Measurements from ENCODE around the gene XIRP1.

DNA sequence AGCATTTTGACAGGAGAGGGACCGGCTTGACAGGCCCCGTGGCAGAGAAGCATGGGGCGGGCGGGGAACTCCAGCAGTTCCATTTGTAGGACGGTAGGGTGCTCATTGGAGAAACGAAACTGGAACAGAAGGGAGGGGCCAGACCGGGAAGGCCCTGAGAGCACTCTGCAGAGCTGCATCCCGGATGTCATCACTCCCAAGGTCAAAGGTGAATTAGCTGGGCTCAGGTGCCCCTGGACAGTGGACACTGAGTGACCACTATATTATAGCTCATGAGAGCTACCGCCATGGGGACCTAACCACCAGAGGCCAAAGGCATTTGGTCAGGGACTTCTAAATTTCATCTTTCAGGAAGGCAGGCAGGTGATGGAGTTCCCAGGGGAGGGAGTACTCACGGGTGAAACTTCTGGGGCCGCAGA is 46.3 kb downstream of the XIRP1 start:
- TF ChIP-seq, protein P1, sequence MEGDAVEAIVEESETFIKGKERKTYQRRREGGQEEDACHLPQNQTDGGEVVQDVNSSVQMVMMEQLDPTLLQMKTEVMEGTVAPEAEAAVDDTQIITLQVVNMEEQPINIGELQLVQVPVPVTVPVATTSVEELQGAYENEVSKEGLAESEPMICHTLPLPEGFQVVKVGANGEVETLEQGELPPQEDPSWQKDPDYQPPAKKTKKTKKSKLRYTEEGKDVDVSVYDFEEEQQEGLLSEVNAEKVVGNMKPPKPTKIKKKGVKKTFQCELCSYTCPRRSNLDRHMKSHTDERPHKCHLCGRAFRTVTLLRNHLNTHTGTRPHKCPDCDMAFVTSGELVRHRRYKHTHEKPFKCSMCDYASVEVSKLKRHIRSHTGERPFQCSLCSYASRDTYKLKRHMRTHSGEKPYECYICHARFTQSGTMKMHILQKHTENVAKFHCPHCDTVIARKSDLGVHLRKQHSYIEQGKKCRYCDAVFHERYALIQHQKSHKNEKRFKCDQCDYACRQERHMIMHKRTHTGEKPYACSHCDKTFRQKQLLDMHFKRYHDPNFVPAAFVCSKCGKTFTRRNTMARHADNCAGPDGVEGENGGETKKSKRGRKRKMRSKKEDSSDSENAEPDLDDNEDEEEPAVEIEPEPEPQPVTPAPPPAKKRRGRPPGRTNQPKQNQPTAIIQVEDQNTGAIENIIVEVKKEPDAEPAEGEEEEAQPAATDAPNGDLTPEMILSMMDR (IDR thresholded peaks at IDR 0.05): no peak
- TF ChIP-seq EZH2 (IDR thresholded peaks at IDR 0.05; ENCODE audit: borderline replicate concordance, insufficient read depth, low read depth, low read length, poor library complexity, severe bottlenecking): no peak
